Suprapubic skin (tissue), 3 donors: Measurements from ENCODE around the gene DPYSL5.

Experiments
- CTCF ChIP-seq, 2 donors: fragments of 200-600 bp in 1 of 2; fragments of 450-650 bp in 1 of 2; sonication (generic) in 1 of 2; IDR thresholded peaks; one replicate each; pipeline ENCODE4 v1.5.1; 2016 to 2019; ENCODE audit warnings: antibody characterized with exemption in 2 of 2, mild to moderate bottlenecking in 1 of 2, moderate library complexity in 1 of 2
- POLR2A ChIP-seq, 2 donors: fragments of 450-650 bp; IDR thresholded peaks; one replicate each; pipeline ENCODE4 v1.6.1; 2017; ENCODE audit warnings: antibody characterized with exemption in 2 of 2, mild to moderate bottlenecking in 2 of 2, moderate library complexity in 2 of 2

GRCh38 chr2:26818255-26818654 lies 29.7 kb upstream of the DPYSL5 start:
- TF ChIP-seq CTCF (IDR thresholded peaks at IDR 0.05) (no peak), POLR2A (IDR thresholded peaks at IDR 0.05) (no peak)
